SK-N-MC (cell line): Measurements from ENCODE around the gene XRCC6.

Experiments
- EZH2 ChIP-seq: fragments of 200-600 bp; sonication (generic); IDR thresholded peaks from one replicate; pipeline ENCODE4 v1.6.1; 2017; ENCODE audit warnings: antibody characterized with exemption
- POLR2AphosphoS5 ChIP-seq: IDR thresholded peaks from 2 replicates; pipeline ENCODE4 v1.6.1; 2012; ENCODE audit warnings: mild to moderate bottlenecking, low read depth, low read length, borderline replicate concordance

- TF ChIP-seq POLR2AphosphoS5 (peak; percentile 96), EZH2 (no peak)
Measured at GRCh38 chr22:41621099-41621910, at the start of gene XRCC6.
